Neural progenitor cell (in vitro differentiated cells): Measurements from ENCODE around the gene TMEM178B. TPM values are rescaled to one million over a fixed set of nuclear protein-coding genes. Genes with fewer than 3 reads are reported as not detected.

Experiments
- DNase-seq: peaks from one replicate; pipeline ENCODE4 v3.0.0-alpha.2; 2016; ENCODE audit warnings: low spot score
- H2AFZ ChIP-seq: fragments of 200-600 bp; sonication (generic); replicated peaks from 2 replicates; pipeline ENCODE4 v1.6.1; 2016; ENCODE audit warnings: antibody characterized with exemption
- H3F3A ChIP-seq: fragments of 200-600 bp; sonication (generic); 2 replicates; pipeline ENCODE4 v1.6.1; 2016; ENCODE audit warnings: antibody characterized with exemption, low read depth
- H3K27ac ChIP-seq: fragments of 200-600 bp; sonication (generic); 2 replicates; pipeline ENCODE4 v1.5.1; 2016; ENCODE audit warnings: mild to moderate bottlenecking
- H3K27me3 ChIP-seq: fragments of 200-600 bp; sonication (generic); 2 replicates; pipeline ENCODE4 v1.6.1; 2016; ENCODE audit warnings: mild to moderate bottlenecking, moderate library complexity
- H3K36me3 ChIP-seq: fragments of 200-600 bp; sonication (generic); 2 replicates; pipeline ENCODE4 v1.5.1; 2016
- H3K4me1 ChIP-seq: fragments of 200-600 bp; sonication (generic); 2 replicates; pipeline ENCODE4 v1.6.1; 2016; ENCODE audit warnings: mixed run types
- H3K4me2 ChIP-seq: fragments of 200-600 bp; sonication (generic); 2 replicates; pipeline ENCODE4 v1.6.1; 2016
- H3K4me3 ChIP-seq: fragments of 200-600 bp; sonication (generic); 2 replicates; pipeline ENCODE4 v1.5.1; 2016
- H3K79me2 ChIP-seq: fragments of 200-600 bp; sonication (generic); 2 replicates; pipeline ENCODE4 v1.6.1; 2016; ENCODE audit warnings: low read depth
- H3K9ac ChIP-seq: fragments of 200-600 bp; sonication (generic); 2 replicates; pipeline ENCODE4 v1.6.1; 2016
- H3K9me3 ChIP-seq: fragments of 200-600 bp; sonication (generic); 2 replicates; pipeline ENCODE4 v1.5.1; 2016; ENCODE audit warnings: low read depth
- H4K20me1 ChIP-seq: fragments of 200-600 bp; sonication (generic); 2 replicates; pipeline ENCODE4 v1.6.1; 2016; ENCODE audit warnings: low read depth
- H3K27ac Mint-ChIP-seq: 3 replicates; pipeline ENCODE4 v1.8.0; 2021; ENCODE audit warnings: mixed read lengths
- H3K27me3 Mint-ChIP-seq: 2 replicates; pipeline ENCODE4 v1.8.0; 2022; ENCODE audit warnings: low read depth, mild to moderate bottlenecking, inconsistent platforms, moderate library complexity, mixed read lengths; ENCODE audit not compliant: insufficient read depth
- H3K36me3 Mint-ChIP-seq: 3 replicates; pipeline ENCODE4 v1.8.0; 2021; ENCODE audit warnings: mixed read lengths
- H3K4me1 Mint-ChIP-seq: 3 replicates; pipeline ENCODE4 v1.8.0; 2021; ENCODE audit warnings: mixed read lengths
- H3K4me3 Mint-ChIP-seq: 3 replicates; pipeline ENCODE4 v1.8.0; 2021; ENCODE audit warnings: mild to moderate bottlenecking, moderate library complexity, mixed read lengths
- H3K9me3 Mint-ChIP-seq: 3 replicates; pipeline ENCODE4 v1.8.0; 2020; ENCODE audit warnings: mixed read lengths
- EZH2 ChIP-seq: fragments of 200-600 bp; sonication (generic); IDR thresholded peaks from 2 replicates; pipeline ENCODE4 v1.6.1; 2017; ENCODE audit warnings: antibody characterized with exemption, mild to moderate bottlenecking, moderate library complexity
- EZH2phosphoT487 ChIP-seq: fragments of 200-600 bp; sonication (generic); IDR thresholded peaks from 2 replicates; pipeline ENCODE4 v1.6.1; 2017; ENCODE audit warnings: antibody characterized with exemption
- total RNA-seq: library from RNA; depleted of rRNA; stranded (reverse); fragments of >200 nt; gene quantifications from 2 replicates; pipeline ENCODE4 v1.2.3, GENCODE V29; 2015; ENCODE audit warnings: low replicate concordance
- TF ChIP-seq, protein P1 (sequence below): fragments of 200-600 bp; sonication (generic); IDR thresholded peaks from 2 replicates; pipeline ENCODE4 v1.5.1; 2017; ENCODE audit warnings: antibody characterized with exemption, mild to moderate bottlenecking

Gene TMEM178B
- total RNA-seq, 1 donor from 2014 or later = 2.9 TPM

DNA sequence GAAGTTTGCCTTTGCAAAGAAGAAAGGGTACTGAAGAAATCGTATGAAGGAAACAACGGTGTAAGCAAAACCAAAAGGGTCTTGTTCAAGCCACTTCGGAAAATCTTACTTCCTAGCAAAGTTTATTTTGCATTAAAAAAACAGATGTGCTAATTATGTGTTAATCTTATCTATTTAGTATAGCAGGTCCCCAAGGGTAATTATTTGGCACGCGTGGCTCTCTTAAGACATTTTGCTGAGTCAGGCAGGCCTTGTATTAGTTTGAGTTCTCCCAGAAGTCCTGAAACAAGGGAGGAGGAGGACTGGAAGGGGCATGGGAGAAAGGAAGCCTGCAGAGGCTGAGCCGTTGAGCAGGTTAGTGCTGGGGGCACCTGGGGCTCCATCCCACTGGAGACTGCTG, 44.9 kb downstream of the TMEM178B start:
- H3F3A ChIP-seq = no peaks in the 10 kb centered on the region
- no peak overlapping the region for H3K4me2 ChIP-seq
- Mint-ChIP-seq H3K4me3 (no peak overlapping the region), H3K9me3 (peaks cover 5% of the 10 kb centered on the region), H3K4me1 (peaks cover 4% of the 10 kb centered on the region), H3K27me3 (peaks cover 3% of the 10 kb centered on the region), H3K36me3 (no peaks in the 10 kb centered on the region), H3K27ac (no peak overlapping the region)
- H3K79me2 ChIP-seq = no peaks in the 10 kb centered on the region
- peak overlapping the region; percentile 50 for H2AFZ ChIP-seq
- DNase-seq = no peak
- H4K20me1 ChIP-seq = no peaks in the 10 kb centered on the region
- no peaks in the 10 kb centered on the region for H3K36me3 ChIP-seq
- H3K9me3 ChIP-seq = no peaks in the 10 kb centered on the region
- H3K27me3 ChIP-seq = no peaks in the 10 kb centered on the region
- no peak overlapping the region for H3K4me3 ChIP-seq
- no peak overlapping the region for H3K27ac ChIP-seq
- no peak for TF ChIP-seq EZH2phosphoT487
- H3K9ac ChIP-seq = no peak overlapping the region
- H3K4me1 ChIP-seq = peaks cover 10% of the 10 kb centered on the region

DNA sequence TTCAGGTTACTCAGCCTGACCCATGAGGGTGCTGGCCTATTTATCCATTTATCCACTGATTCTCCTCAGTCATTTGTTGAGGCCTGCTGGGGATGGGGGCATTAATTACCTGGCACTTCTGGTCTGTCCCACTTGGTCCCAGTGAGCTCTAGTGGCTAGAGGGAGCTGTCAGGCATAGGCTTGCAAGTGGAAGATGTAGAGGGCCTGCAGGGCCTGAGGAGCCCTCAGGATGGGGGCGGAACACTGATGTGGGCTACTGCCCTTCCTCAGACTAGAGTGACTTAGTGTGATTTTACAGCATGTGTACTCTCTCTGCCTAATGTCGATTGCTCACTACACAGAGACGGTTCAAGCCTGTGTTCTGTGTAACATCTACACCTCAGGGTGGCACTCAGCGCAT, 45.3 kb downstream of the TMEM178B start:
- no peak for DNase-seq
- peaks cover 10% of the 10 kb centered on the region for H3K4me1 ChIP-seq
- H3K79me2 ChIP-seq = no peaks in the 10 kb centered on the region
- H3K27ac Mint-ChIP-seq = no peak overlapping the region
- no peaks in the 10 kb centered on the region for H3K27me3 ChIP-seq
- peaks cover 4% of the 10 kb centered on the region for H3K4me1 Mint-ChIP-seq
- H3K4me2 ChIP-seq = no peak overlapping the region
- no peaks in the 10 kb centered on the region for H3K36me3 Mint-ChIP-seq
- H3K9me3 Mint-ChIP-seq = peaks cover 5% of the 10 kb centered on the region
- H3K27me3 Mint-ChIP-seq = peaks cover 3% of the 10 kb centered on the region
- H3K4me3 Mint-ChIP-seq = no peak overlapping the region
- no peak overlapping the region for H2AFZ ChIP-seq
- no peak overlapping the region for H3K4me3 ChIP-seq
- TF ChIP-seq, protein P1, sequence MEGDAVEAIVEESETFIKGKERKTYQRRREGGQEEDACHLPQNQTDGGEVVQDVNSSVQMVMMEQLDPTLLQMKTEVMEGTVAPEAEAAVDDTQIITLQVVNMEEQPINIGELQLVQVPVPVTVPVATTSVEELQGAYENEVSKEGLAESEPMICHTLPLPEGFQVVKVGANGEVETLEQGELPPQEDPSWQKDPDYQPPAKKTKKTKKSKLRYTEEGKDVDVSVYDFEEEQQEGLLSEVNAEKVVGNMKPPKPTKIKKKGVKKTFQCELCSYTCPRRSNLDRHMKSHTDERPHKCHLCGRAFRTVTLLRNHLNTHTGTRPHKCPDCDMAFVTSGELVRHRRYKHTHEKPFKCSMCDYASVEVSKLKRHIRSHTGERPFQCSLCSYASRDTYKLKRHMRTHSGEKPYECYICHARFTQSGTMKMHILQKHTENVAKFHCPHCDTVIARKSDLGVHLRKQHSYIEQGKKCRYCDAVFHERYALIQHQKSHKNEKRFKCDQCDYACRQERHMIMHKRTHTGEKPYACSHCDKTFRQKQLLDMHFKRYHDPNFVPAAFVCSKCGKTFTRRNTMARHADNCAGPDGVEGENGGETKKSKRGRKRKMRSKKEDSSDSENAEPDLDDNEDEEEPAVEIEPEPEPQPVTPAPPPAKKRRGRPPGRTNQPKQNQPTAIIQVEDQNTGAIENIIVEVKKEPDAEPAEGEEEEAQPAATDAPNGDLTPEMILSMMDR = no peak
- TF ChIP-seq EZH2 (no peak), EZH2phosphoT487 (no peak)
- H3K27ac ChIP-seq = no peak overlapping the region
- no peaks in the 10 kb centered on the region for H3K36me3 ChIP-seq
- H3K9ac ChIP-seq = no peak overlapping the region
- no peaks in the 10 kb centered on the region for H4K20me1 ChIP-seq
- no peaks in the 10 kb centered on the region for H3K9me3 ChIP-seq
- H3F3A ChIP-seq = no peaks in the 10 kb centered on the region

DNA sequence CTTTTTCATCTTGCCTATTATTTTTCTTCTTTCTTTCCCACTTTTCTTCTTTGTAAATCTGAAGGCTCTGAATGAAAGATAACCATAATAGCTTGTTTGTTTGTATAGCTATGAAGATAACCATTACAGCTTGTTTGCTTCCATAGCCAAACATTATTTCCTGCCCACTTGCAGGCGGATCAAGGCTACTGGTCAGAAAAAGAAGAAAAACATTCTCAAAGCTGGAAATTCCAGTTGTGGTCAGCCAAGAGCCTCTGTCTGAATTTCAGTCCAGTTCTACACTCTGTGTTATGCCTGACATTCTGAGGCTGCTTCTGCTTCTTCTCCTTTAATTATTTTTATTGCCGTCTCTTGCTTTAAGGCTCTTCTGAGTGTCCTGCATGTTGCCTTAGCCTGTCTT, 48.9 kb downstream of the TMEM178B start:
- H3K4me1 Mint-ChIP-seq = peaks cover 2% of the 10 kb centered on the region
- Histone ChIP-seq H3F3A (no peaks in the 10 kb centered on the region), H4K20me1 (no peaks in the 10 kb centered on the region), H3K4me1 (peaks cover 10% of the 10 kb centered on the region), H3K36me3 (no peaks in the 10 kb centered on the region), H3K79me2 (no peaks in the 10 kb centered on the region), H3K27ac (no peak overlapping the region), H3K4me2 (no peak overlapping the region), H3K9me3 (no peaks in the 10 kb centered on the region), H3K27me3 (no peaks in the 10 kb centered on the region), H2AFZ (no peak overlapping the region), H3K9ac (no peak overlapping the region), H3K4me3 (no peak overlapping the region)
- TF ChIP-seq EZH2 (no peak), EZH2phosphoT487 (no peak)
- TF ChIP-seq, protein P1 = no peak
- H3K27me3 Mint-ChIP-seq = no peaks in the 10 kb centered on the region
- no peak overlapping the region for H3K4me3 Mint-ChIP-seq
- no peak for DNase-seq
- no peak overlapping the region for H3K27ac Mint-ChIP-seq
- no peaks in the 10 kb centered on the region for H3K9me3 Mint-ChIP-seq
- no peaks in the 10 kb centered on the region for H3K36me3 Mint-ChIP-seq

DNA sequence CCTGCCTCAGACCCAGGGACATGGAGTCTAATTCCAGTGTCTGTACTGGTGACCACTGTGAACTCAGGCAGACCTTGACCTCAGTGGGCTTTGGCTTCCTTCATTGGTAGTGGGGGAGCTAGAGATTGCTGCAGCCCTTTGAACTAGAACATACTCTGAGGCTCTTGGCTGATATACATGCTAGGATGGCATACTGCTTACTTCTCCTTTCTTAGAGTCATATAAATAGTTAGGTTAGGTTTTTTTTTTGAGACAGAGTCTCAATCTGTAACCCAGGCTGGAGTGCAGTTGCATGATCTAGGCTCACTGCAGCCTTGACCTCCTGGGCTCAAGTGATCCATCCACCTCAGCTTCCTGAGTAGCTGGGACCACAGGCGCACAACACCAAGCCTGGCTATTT, 49.7 kb downstream of the TMEM178B start:
- H3K9me3 ChIP-seq = no peaks in the 10 kb centered on the region
- Mint-ChIP-seq H3K27me3 (peaks cover 1% of the 10 kb centered on the region), H3K4me3 (no peak overlapping the region), H3K4me1 (peaks cover 2% of the 10 kb centered on the region), H3K36me3 (no peaks in the 10 kb centered on the region), H3K27ac (no peak overlapping the region), H3K9me3 (no peaks in the 10 kb centered on the region)
- no peak overlapping the region for H2AFZ ChIP-seq
- TF ChIP-seq EZH2 (no peak), EZH2phosphoT487 (no peak)
- TF ChIP-seq, protein P1 = no peak
- no peak overlapping the region for H3K4me2 ChIP-seq
- H4K20me1 ChIP-seq = no peaks in the 10 kb centered on the region
- H3K27me3 ChIP-seq = no peaks in the 10 kb centered on the region
- no peaks in the 10 kb centered on the region for H3F3A ChIP-seq
- no peaks in the 10 kb centered on the region for H3K79me2 ChIP-seq
- H3K36me3 ChIP-seq = no peaks in the 10 kb centered on the region
- no peak overlapping the region for H3K9ac ChIP-seq
- H3K4me1 ChIP-seq = peaks cover 6% of the 10 kb centered on the region
- no peak overlapping the region for H3K4me3 ChIP-seq
- no peak for DNase-seq
- no peak overlapping the region for H3K27ac ChIP-seq
